ENCODE results near the gene DNHD1. TPM values are rescaled to one million over a fixed set of nuclear protein-coding genes. Genes with fewer than 3 reads are reported as not detected.

Gene DNHD1
- total and polyA plus RNA-seq, 9 of the 15 experiments (the other 6 are each of a cell fraction or from before 2014, with no cell fraction given), result 0.82 to 9.7 (median 3.8) TPM

- Histone ChIP-seq H3K36me3 (ENCODE audit: control insufficient read depth, insufficient read depth, low read length) (no peaks in the 10 kb centered on the region; the same call in 2 of the 3 replicates), H3K79me2 (ENCODE audit: control insufficient read depth, insufficient read depth, low read length) (no peaks in the 10 kb centered on the region), H3K27me3 (ENCODE audit: control insufficient read depth in 2 of 2, insufficient read depth in 2 of 2, low read length in 2 of 2) (no peaks in the 10 kb centered on the region), H2AFZ (ENCODE audit: low read depth, low read length) (no peak overlapping the region), H3K9me1 (ENCODE audit: control insufficient read depth, insufficient read depth, low read length) (no peaks in the 10 kb centered on the region), H3K9ac (ENCODE audit: insufficient read depth in 1 of 2, low read depth in 2 of 2, low read length in 2 of 2) (no peak overlapping the region), H3K9me3 (replicated peaks; ENCODE audit: control insufficient read depth, insufficient read depth, low read depth, low read length) (no peaks in the 10 kb centered on the region), H3K27ac (ENCODE audit: extremely low read depth, low read depth, low read length) (no peak overlapping the region), H4K20me1 (replicated peaks; ENCODE audit: control insufficient read depth, insufficient read depth, low read length) (no peaks in the 10 kb centered on the region), H3K4me3 (no peak overlapping the region), H3K4me1 (replicated peaks in 1 of 2; ENCODE audit: control insufficient read depth in 2 of 2, insufficient read depth in 2 of 2, low read length in 2 of 2) (no peaks in the 10 kb centered on the region; a peak in 1 of 5 replicates), H3K4me2 (ENCODE audit: insufficient read depth, low read length) (no peak overlapping the region)
- no TSS peak for BruUV-seq (replicated peaks)
- ChIA-PET POLR2A (interaction anchor here (0.7 to 1.9 kb wide), 16 partner anchors 8 to 180 kb away, joined by 3 to 8 read pairs (median 4); partner anchors contain the start of gene TAF10), CTCF (ENCODE audit: low intra/inter-chr PET ratio) (interaction anchor here (0.8 to 2.8 kb wide), 4 partner anchors 73 to 175 kb away, joined by 4 to 11 read pairs (median 9); partner anchors contain the start of genes ILK, MRPL17 and RRP8)
- FAIRE-seq, result no peak
- intact Hi-C loops (cut with micrococcal nuclease) (loop anchor here (1.0 to 5.0 kb wide), 6 partner anchors 38 to 175 kb away; partner anchors contain the start of genes MRPL17 and TPP1), in situ Hi-C loops (cut with MboI) (loop anchor here (5.0 to 10.0 kb wide), 2 partner anchors 76 to 144 kb away; no protein-coding TSS in a partner anchor)
- no peak for DNase-seq (ENCODE audit: extremely low read depth in 1 of 4, low spot score in 3 of 4)
- ATAC-seq, result no peak
- 85% methylated on average over 2 of the region's 2 CpGs for WGBS (ENCODE audit: insufficient coverage, low coverage, missing lambda C conversion rate)
- TF ChIP-seq TSC22D4 (tag; IDR thresholded peaks at IDR 0.05), result no peak
- TF ChIP-seq KLF13 (tag; IDR thresholded peaks at IDR 0.05; ENCODE audit: borderline replicate concordance, low read depth), result no peak
- TF ChIP-seq RBM34 (IDR thresholded peaks at IDR 0.05; ENCODE audit: borderline replicate concordance, insufficient read depth, low read length), result no peak
- no peak for TF ChIP-seq KDM2B (CRISPR knock-in tag; IDR thresholded peaks at IDR 0.05)
- TF ChIP-seq CXXC5 (CRISPR knock-in tag; IDR thresholded peaks at IDR 0.05), result no peak
- TF ChIP-seq ETS1 (conservative IDR thresholded peaks at IDR 0.05; ENCODE audit: control insufficient read depth, low read depth, low read length), result no peak
- TF ChIP-seq MXD1 (CRISPR knock-in tag; IDR thresholded peaks at IDR 0.05; ENCODE audit: borderline replicate concordance, poor library complexity, severe bottlenecking), result no peak
- no peak for TF ChIP-seq FIP1L1 (IDR thresholded peaks at IDR 0.05; ENCODE audit: low read depth, low read length, poor library complexity, severe bottlenecking)
- no peak for TF ChIP-seq MAZ (CRISPR knock-in tag; conservative IDR thresholded peaks at IDR 0.05 in 1 of 2, IDR thresholded peaks at IDR 0.05 in 1 of 2)
- TF ChIP-seq ZSCAN29 (IDR thresholded peaks at IDR 0.05), result no peak
- TF ChIP-seq POLR2B (IDR thresholded peaks at IDR 0.05; ENCODE audit: low read depth, partially characterized antibody), result no peak
- no peak for TF ChIP-seq ETV5 (CRISPR knock-in tag; IDR thresholded peaks at IDR 0.05; ENCODE audit: low read depth)
- no peak for TF ChIP-seq CREB1 (IDR thresholded peaks at IDR 0.05)
- no peak for TF ChIP-seq CREB1 (CRISPR knock-in tag; IDR thresholded peaks at IDR 0.05)
- TF ChIP-seq, protein P1, sequence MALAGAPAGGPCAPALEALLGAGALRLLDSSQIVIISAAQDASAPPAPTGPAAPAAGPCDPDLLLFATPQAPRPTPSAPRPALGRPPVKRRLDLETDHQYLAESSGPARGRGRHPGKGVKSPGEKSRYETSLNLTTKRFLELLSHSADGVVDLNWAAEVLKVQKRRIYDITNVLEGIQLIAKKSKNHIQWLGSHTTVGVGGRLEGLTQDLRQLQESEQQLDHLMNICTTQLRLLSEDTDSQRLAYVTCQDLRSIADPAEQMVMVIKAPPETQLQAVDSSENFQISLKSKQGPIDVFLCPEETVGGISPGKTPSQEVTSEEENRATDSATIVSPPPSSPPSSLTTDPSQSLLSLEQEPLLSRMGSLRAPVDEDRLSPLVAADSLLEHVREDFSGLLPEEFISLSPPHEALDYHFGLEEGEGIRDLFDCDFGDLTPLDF (CRISPR knock-in tag; IDR thresholded peaks at IDR 0.05), result no peak
- TF ChIP-seq HDAC3 (IDR thresholded peaks at IDR 0.05; ENCODE audit: borderline replicate concordance, partially characterized antibody), result no peak
- TF ChIP-seq BRD9 (IDR thresholded peaks at IDR 0.05; ENCODE audit: low read depth, partially characterized antibody), result no peak
- no peak for TF ChIP-seq RCOR1 (IDR thresholded peaks at IDR 0.05; ENCODE audit: borderline replicate concordance in 1 of 2, low read depth in 2 of 2, low read length in 2 of 2)
Measured at GRCh38 chr11:6530848-6531247, 33.8 kb downstream of the DNHD1 start.
